ENCODE results near the gene USP13.

GRCh38 chr3:179837374-179837773 is 184.5 kb downstream of the USP13 start:
- no peak for TF ChIP-seq CTCF (IDR thresholded peaks at IDR 0.05; ENCODE audit: low read depth, low read length, missing input control)
- TF ChIP-seq TAF1 (conservative IDR thresholded peaks at IDR 0.05), result no peak
- TF ChIP-seq EGR1 (IDR thresholded peaks at IDR 0.05; ENCODE audit: low read depth in 2 of 2), result no peak
- TF ChIP-seq JUND (IDR thresholded peaks at IDR 0.05), result no peak
- TF ChIP-seq SP1 (IDR thresholded peaks at IDR 0.05), result no peak
- no peak for TF ChIP-seq REST (IDR thresholded peaks at IDR 0.05)
- TF ChIP-seq HNF4G (IDR thresholded peaks at IDR 0.05), result no peak
- TF ChIP-seq MAX (IDR thresholded peaks at IDR 0.05), result no peak
- no peak for TF ChIP-seq FOXA1 (IDR thresholded peaks at IDR 0.05)
- TF ChIP-seq ZBTB33 (IDR thresholded peaks at IDR 0.05), result no peak
